Liver (tissue), 9 donors: ENCODE results near the gene RPS14. TPM values are rescaled to one million over a fixed set of nuclear protein-coding genes. Genes with fewer than 3 reads are reported as not detected.
"Not testable (repeated sequence)": the region's sequence is repeated elsewhere in the genome, so short reads cannot be mapped to it uniquely, and the experiment has no call there.

ENCODE experiments used
- DNase-seq: peaks from one replicate; pipeline ENCODE4 v3.0.0-alpha.2; 2017; ENCODE audit warnings: low spot score
- H3K27ac ChIP-seq, 2 donors: one replicate each; pipeline ENCODE4 v1.7.0; 2013; ENCODE audit warnings: inconsistent platforms in 2 of 2, low read length in 2 of 2, control low read depth in 1 of 2, low read depth in 1 of 2, mild to moderate bottlenecking in 1 of 2
- H3K27me3 ChIP-seq, 4 donors: one replicate each; pipeline versions ENCODE4 v1.6.1 to v1.7.0; 2013; ENCODE audit warnings: low read length in 3 of 4, inconsistent platforms in 1 of 4, mild to moderate bottlenecking in 1 of 4, moderate library complexity in 1 of 4; ENCODE audit not compliant: control insufficient read depth in 4 of 4, insufficient read depth in 4 of 4
- H3K36me3 ChIP-seq, 4 donors: one replicate each; pipeline versions ENCODE4 v1.6.1 to v1.7.0; 2013; ENCODE audit warnings: low read length in 3 of 4, mild to moderate bottlenecking in 3 of 4, low read depth in 1 of 4, moderate library complexity in 1 of 4; ENCODE audit not compliant: control insufficient read depth in 4 of 4, insufficient read depth in 3 of 4
- H3K4me1 ChIP-seq, 4 donors: one replicate each; pipeline versions ENCODE4 v1.6.1 to v1.7.0; 2013; ENCODE audit warnings: low read length in 3 of 4, mild to moderate bottlenecking in 3 of 4, moderate library complexity in 1 of 4; ENCODE audit not compliant: control insufficient read depth in 4 of 4, insufficient read depth in 4 of 4
- H3K4me3 ChIP-seq, 3 donors: one replicate each; pipeline versions ENCODE4 v1.6.1 to v1.7.0; 2013; ENCODE audit warnings: low read length in 3 of 3, control low read depth in 1 of 3, low read depth in 1 of 3, mild to moderate bottlenecking in 1 of 3
- H3K9ac ChIP-seq, 2 donors: one replicate each; pipeline ENCODE4 v1.7.0; 2013; ENCODE audit warnings: low read length in 2 of 2, mild to moderate bottlenecking in 2 of 2, moderate library complexity in 2 of 2, control low read depth in 1 of 2, low read depth in 1 of 2
- H3K9me3 ChIP-seq, 4 donors: one replicate each; pipeline versions ENCODE4 v1.6.1 to v1.7.0; 2013; ENCODE audit warnings: low read length in 3 of 4; ENCODE audit not compliant: control insufficient read depth in 4 of 4
- EGR1 ChIP-seq, 2 donors: IDR thresholded peaks; 2 replicates each; pipeline ENCODE4 v1.6.1; 2016 to 2018; ENCODE audit warnings: antibody characterized with exemption in 2 of 2, low read depth in 2 of 2
- FOXA1 ChIP-seq: IDR thresholded peaks from 2 replicates; pipeline ENCODE4 v1.6.1; 2016; ENCODE audit warnings: antibody characterized with exemption
- FOXA2 ChIP-seq: IDR thresholded peaks from 2 replicates; pipeline ENCODE4 v1.6.1; 2016; ENCODE audit warnings: antibody characterized with exemption
- HNF4A ChIP-seq, 2 donors: conservative IDR thresholded peaks; 2 replicates each; pipeline ENCODE4 v1.6.1; 2016; ENCODE audit warnings: antibody characterized with exemption in 2 of 2, mild to moderate bottlenecking in 2 of 2
- JUND ChIP-seq, 2 donors: IDR thresholded peaks; 2 replicates each; pipeline ENCODE4 v1.6.1; 2016; ENCODE audit warnings: antibody characterized with exemption in 2 of 2
- NR2F2 ChIP-seq: IDR thresholded peaks from 2 replicates; pipeline ENCODE4 v1.6.1; 2016; ENCODE audit warnings: antibody characterized with exemption
- RAD21 ChIP-seq, 2 donors: IDR thresholded peaks; 2 replicates each; pipeline ENCODE4 v1.6.1; 2016; ENCODE audit warnings: antibody characterized with exemption in 2 of 2, mild to moderate bottlenecking in 2 of 2
- YY1 ChIP-seq: IDR thresholded peaks from 2 replicates; pipeline ENCODE4 v1.6.1; 2016; ENCODE audit warnings: antibody characterized with exemption, mild to moderate bottlenecking
- ZBTB33 ChIP-seq: IDR thresholded peaks from 2 replicates; pipeline ENCODE4 v1.6.1; 2016; ENCODE audit warnings: antibody characterized with exemption
- WGBS: extraction: QIAGEN DNeasy Blood & Tissue Kit; methylation state at CpG from one replicate; pipeline ENCODE4 v1.1.7; 2013; 5-methylcytosine and 5-hydroxymethylcytosine counted together
- polyA plus RNA-seq, 2 donors: library from polyadenylated mRNA; stranded (reverse) in 1 of 2; unstranded in 1 of 2; fragments of 200-250 nt in 1 of 2; fragments of >200 nt in 1 of 2; fragmentation: Nextera tagmentation in 1 of 2; extraction: Ambion mirVana in 1 of 2; gene quantifications; one replicate each; pipeline versions ENCODE4 v1.2.1 to v1.2.3, GENCODE V29; 2013 to 2015
- total RNA-seq, 2 donors: library from RNA; depleted of rRNA; stranded (reverse); fragments of >200 nt; gene quantifications; one replicate each; pipeline ENCODE4 v1.2.3, GENCODE V29; 2014
- TF ChIP-seq, protein P1 (sequence below): IDR thresholded peaks from 2 replicates; pipeline ENCODE4 v1.6.1; 2016; ENCODE audit warnings: antibody characterized with exemption, mild to moderate bottlenecking
- TF ChIP-seq, protein P2 (sequence below): fragments of 150-350 bp; IDR thresholded peaks from 2 replicates; pipeline ENCODE4 v1.5.1; 2017; ENCODE audit warnings: improper control_type of control experiment, low read depth, low read length; ENCODE audit not compliant: missing input control
- TF ChIP-seq, protein P3 (sequence below): IDR thresholded peaks from 2 replicates; pipeline ENCODE4 v1.6.1; 2016; ENCODE audit warnings: antibody characterized with exemption
- donor health status: healthy.
- donor health status: healthy.
- donor health status: healthy.
- donor health status: healthy.
- donor health status: healthy.

RPS14 gene
- total and polyA plus RNA-seq, 4 donors: 609 to 956 (median 885) TPM

DNA sequence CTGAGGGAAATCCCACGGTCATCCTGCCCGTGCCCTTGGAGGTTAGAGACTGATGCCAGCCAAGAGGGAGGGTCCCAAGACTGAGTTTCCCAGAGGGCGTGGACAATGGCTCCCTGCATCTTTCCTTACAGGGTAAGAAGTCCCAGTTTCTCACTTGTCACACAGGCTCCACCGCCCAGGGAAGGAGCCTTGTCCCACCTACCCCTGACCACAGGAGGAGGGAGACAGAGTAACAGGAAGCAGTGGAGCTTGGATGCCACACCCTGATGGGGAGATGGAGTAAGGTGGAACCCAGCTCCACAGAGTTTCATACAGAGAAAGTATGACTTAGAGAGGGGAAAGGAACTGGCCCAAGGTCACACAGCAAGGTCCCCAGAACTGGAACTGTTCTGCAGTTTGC lies 27.5 kb downstream of the RPS14 start (continued):
- TF ChIP-seq, protein P1, sequence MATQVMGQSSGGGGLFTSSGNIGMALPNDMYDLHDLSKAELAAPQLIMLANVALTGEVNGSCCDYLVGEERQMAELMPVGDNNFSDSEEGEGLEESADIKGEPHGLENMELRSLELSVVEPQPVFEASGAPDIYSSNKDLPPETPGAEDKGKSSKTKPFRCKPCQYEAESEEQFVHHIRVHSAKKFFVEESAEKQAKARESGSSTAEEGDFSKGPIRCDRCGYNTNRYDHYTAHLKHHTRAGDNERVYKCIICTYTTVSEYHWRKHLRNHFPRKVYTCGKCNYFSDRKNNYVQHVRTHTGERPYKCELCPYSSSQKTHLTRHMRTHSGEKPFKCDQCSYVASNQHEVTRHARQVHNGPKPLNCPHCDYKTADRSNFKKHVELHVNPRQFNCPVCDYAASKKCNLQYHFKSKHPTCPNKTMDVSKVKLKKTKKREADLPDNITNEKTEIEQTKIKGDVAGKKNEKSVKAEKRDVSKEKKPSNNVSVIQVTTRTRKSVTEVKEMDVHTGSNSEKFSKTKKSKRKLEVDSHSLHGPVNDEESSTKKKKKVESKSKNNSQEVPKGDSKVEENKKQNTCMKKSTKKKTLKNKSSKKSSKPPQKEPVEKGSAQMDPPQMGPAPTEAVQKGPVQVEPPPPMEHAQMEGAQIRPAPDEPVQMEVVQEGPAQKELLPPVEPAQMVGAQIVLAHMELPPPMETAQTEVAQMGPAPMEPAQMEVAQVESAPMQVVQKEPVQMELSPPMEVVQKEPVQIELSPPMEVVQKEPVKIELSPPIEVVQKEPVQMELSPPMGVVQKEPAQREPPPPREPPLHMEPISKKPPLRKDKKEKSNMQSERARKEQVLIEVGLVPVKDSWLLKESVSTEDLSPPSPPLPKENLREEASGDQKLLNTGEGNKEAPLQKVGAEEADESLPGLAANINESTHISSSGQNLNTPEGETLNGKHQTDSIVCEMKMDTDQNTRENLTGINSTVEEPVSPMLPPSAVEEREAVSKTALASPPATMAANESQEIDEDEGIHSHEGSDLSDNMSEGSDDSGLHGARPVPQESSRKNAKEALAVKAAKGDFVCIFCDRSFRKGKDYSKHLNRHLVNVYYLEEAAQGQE: no peak
- TF ChIP-seq ZBTB33: no peak

GRCh38 chr5:150419630-150420270 lies 29.8 kb downstream of the RPS14 start:
- H3K9me3 ChIP-seq: no peaks in the 10 kb centered on the region
- H3K27me3 ChIP-seq: no peaks in the 10 kb centered on the region
- no peaks in the 10 kb centered on the region for H3K36me3 ChIP-seq
- DNase-seq: no peak
- no peak overlapping the region for H3K27ac ChIP-seq
- H3K9ac ChIP-seq: no peak overlapping the region
- no peak overlapping the region for H3K4me3 ChIP-seq
- no peaks in the 10 kb centered on the region for H3K4me1 ChIP-seq
- WGBS: 86% methylated on average over 7 of the region's 7 CpGs
- no peak for TF ChIP-seq JUND (IDR thresholded peaks at IDR 0.05)
- no peak for TF ChIP-seq YY1
- no peak for TF ChIP-seq FOXA2

GRCh38 chr5:150413902-150414790 lies 35.4 kb downstream of the RPS14 start:
- not testable (repeated sequence) for H3K9ac ChIP-seq

DNA sequence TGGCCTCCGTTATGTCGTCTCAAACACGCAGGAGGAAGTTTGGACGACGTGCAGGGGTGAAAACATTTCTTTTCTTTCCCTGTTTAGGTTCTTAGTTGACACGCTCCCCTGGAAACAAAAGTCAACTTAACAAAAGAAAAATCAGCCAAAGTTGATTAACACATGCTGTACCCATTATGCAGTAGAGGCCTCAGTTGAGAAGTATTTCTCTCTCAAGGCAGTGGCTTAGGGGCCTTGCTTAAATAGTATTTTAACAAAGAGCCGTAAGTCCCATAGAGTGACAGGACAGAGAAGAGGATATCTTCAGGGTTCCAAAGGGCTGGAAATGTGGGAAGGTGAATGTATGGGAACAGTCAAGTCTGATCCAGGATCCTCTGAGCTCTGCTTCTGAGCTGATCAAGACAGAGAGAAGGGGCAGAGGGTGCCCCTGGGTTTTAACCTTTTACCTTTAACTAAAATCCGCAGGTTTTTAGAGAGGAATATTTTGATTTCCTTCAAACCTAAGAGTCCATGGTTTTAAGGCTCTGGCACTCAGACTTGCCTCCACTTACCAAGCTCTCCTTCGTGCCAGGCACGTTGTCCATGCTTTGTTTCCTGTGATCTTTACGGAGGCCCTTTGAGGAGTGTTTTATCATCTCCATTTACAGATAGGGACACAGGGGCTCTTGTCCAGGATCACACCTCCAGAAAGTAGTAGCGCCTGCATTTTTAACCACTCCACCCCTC lies 36.2 kb downstream of the RPS14 start:
- H3K9ac ChIP-seq: peak overlapping the region; percentile 67 to 75
- H3K4me3 ChIP-seq: no peak overlapping the region
- no peaks in the 10 kb centered on the region for H3K9me3 ChIP-seq
- DNase-seq: no peak
- H3K36me3 ChIP-seq: no peaks in the 10 kb centered on the region
- WGBS: 76% methylated on average over 12 of the region's 12 CpGs
- no peaks in the 10 kb centered on the region for H3K27me3 ChIP-seq
- peak overlapping the region; percentile 84 to 88 for H3K27ac ChIP-seq
- peaks cover 0 to 26% (median 15%) of the 10 kb centered on the region in 4 donors for H3K4me1 ChIP-seq
- TF ChIP-seq, protein P2, sequence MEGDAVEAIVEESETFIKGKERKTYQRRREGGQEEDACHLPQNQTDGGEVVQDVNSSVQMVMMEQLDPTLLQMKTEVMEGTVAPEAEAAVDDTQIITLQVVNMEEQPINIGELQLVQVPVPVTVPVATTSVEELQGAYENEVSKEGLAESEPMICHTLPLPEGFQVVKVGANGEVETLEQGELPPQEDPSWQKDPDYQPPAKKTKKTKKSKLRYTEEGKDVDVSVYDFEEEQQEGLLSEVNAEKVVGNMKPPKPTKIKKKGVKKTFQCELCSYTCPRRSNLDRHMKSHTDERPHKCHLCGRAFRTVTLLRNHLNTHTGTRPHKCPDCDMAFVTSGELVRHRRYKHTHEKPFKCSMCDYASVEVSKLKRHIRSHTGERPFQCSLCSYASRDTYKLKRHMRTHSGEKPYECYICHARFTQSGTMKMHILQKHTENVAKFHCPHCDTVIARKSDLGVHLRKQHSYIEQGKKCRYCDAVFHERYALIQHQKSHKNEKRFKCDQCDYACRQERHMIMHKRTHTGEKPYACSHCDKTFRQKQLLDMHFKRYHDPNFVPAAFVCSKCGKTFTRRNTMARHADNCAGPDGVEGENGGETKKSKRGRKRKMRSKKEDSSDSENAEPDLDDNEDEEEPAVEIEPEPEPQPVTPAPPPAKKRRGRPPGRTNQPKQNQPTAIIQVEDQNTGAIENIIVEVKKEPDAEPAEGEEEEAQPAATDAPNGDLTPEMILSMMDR: no peak
- TF ChIP-seq, protein P3, sequence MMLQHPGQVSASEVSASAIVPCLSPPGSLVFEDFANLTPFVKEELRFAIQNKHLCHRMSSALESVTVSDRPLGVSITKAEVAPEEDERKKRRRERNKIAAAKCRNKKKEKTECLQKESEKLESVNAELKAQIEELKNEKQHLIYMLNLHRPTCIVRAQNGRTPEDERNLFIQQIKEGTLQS: no peak
- no peak for TF ChIP-seq HNF4A (conservative IDR thresholded peaks at IDR 0.05)
- TF ChIP-seq NR2F2: no peak
- TF ChIP-seq ZBTB33: no peak
- TF ChIP-seq FOXA2: no peak
- no peak for TF ChIP-seq RAD21 (IDR thresholded peaks at IDR 0.05)
- TF ChIP-seq JUND (IDR thresholded peaks at IDR 0.05): no peak
- TF ChIP-seq EGR1 (IDR thresholded peaks at IDR 0.05; ENCODE audit: low read depth in 2 of 2): no peak
- TF ChIP-seq FOXA1: no peak

More at GRCh38 chr5:150413902-150414790, 35.4 kb downstream of the RPS14 start:
- not testable (repeated sequence) for H3K27me3 ChIP-seq, H3K4me3 ChIP-seq, DNase-seq, H3K9me3 ChIP-seq, H3K36me3 ChIP-seq
- Histone ChIP-seq H3K27ac (peak overlapping the region in 1 of 2 donors; percentile 84), H3K4me1 (peaks cover 0 to 26% (median 15%) of the 10 kb centered on the region in 4 donors)
- WGBS: 93% methylated on average over 16 of the region's 16 CpGs
